ENCODE results near the gene DGCR8.
"Not testable (repeated sequence)": the region's sequence is repeated elsewhere in the genome, so short reads cannot be mapped to it uniquely, and the experiment has no call there.

The DGCR8 gene

DNA sequence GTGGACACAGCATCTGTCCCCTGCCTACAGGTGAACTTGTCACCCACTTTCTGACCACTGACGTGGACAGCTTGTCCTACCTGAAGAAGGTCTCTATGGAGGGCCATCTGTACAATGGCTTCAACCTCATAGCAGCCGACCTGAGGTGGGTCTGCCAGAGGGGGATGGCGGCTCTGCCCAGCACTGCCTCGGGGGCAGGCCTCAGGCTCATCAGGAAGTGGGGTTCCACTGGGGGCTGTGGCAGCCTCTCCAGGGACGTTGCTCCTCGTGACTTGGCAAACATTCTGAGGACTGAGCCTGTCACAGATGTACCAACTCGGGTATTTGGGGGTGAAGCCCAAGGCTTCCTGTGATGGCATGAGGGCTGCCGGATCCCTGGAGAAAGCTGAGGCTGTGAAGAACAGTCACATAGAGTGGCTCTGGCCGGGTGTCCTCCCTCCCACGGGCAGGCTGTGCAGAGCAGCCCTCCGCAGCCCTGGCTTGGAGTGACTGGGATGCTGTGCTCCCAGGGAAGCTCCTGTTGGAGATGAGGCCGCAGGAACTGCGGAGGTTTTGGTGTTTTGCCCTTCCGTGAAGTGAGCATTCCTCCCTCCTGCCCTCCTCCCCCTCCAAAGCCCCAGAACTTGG, 26.5 kb upstream of the DGCR8 start:
- no peak for DNase-seq

DNA sequence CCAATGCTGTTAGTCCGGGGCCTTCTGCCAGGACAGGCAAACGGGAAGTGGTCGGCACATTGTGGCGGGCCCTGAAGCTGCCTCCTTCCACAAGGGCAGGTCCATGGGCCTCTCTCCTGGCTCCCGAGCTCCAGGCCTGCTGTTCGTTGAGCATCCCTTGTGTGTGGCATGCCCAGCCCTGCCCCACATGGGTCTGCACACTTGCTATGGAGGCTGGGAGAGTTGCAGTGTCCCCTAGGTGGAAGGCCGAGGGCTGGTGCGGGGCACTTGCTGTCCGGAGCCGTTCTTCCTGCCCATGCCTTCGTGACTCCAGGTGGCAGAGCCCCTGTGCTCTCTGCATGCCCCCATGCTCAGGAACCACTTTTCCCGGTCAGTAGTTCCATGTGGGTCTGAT, 26.0 kb upstream of the DGCR8 start:
- no peak for DNase-seq

GRCh38 chr22:20054485-20054884, 25.6 kb upstream of the DGCR8 start:
- no peak for DNase-seq

GRCh38 chr22:20055144-20055543, 24.9 kb upstream of the DGCR8 start:
- DNase-seq = no peak

DNA sequence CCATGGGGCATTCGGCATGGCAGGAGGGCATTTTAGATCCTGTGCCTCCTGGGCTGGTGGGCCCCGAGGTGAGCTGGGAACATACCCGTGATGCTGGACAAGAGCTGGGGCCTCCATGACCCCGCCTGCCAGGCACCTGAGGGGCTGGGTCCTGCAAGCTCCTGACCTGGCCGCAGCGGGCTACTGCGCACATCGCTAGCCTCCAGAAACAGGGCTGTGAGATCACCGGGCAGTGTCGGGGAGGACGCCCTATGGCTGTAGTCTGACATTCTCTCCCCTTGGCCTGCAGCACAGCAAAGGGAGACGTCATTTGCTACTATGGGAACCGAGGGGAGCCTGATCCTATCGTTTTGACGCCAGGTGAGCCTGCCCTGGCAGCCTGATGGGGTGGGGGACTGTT, 24.4 kb upstream of the DGCR8 start:
- no peak for DNase-seq

DNA sequence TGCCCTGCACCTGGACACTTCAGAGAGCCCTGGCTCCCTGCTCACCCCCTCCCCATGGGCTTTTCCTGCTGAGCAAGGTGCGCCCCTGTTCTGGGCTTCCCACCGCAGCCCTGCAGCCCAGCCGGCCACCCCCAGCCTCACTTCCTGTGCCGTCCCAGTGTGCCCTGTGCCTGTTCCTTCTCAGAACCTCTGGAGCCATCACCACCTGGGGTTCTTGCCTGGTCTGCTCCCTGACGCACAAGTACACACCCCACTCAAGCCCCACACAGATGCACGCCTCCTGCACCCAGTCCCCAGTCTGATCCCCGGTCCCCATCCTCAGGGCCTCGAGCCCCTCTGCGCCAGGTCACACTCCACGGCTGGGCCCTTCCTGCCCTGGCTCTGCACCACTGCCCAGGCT, 23.9 kb upstream of the DGCR8 start:
- no peak for DNase-seq

DNA sequence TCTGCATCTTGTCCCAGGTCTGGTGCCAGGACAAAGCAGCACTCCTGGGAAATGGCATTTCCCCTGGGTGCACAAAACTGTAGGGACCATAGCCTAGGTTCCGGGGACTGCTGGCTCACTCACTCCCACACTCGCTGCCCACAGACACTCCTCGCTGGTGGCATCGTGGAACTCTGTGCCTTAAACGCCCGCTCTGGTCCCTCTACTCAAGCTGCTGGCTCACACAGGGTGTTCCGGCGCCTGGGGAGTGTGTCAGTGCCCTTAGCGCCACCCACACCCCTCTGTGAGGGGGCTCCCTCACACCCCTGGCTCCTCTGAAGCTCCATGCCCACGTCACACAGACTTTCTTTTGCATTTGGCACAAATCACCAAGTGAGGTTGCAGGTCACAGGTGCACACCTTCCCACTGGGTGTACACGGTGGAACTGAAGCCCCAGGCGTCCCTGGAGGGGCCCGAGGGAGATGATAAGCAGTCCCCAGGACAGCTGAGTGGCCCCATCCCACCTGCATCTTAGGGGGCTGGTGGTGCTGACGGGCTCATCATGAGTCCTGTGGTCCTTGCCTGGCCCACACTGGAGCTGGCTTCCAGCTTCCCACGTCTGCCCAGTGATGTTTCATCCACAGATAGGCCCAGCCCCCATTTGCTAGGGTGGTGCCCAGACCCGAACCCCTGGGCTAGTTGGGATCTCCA, 23.2 kb upstream of the DGCR8 start:
- DNase-seq = no peak

GRCh38 chr22:20057596-20058268, 22.3 kb upstream of the DGCR8 start:
- DNase-seq = no peak

- no peak for DNase-seq
Observed at GRCh38 chr22:20058989-20059770, 20.9 kb upstream of the DGCR8 start.

DNA sequence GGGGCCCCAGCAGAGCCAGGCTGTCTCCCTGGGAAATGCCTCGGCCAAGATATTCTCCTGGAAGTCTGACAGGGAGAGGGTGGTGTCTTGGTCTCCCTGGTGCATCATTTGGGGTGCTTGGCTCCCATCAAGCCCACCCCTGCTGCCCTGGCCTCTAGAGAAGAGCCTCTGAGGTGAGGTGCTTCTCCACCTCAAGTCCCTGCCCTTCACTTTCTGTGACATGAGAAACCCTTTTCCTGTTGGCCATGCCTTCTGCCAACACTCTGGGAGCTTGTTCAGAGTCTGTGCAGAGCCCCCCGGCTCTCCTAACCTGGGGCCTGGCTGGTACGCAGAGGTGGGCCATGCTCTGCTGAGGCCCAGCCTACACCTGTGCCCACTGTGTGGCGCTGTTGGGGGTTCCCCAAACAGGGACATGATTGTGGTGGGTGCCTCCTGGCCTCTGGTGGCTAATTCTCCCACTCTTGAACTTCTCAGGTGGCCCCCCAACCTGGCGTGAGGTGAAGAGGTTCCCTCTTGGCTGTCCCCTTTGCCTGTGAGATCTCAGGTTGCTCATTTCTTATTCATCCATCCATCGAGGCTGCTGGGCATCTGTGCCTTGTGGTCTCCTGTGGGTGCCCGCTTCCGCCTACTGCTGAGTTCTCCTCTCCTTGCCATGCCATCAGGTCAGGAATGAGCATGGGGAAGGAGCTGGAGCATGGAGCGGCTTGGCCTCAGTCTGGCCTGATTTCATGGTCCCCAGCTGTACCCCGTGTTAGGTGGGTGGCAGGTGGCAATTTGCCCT, 19.2 kb upstream of the DGCR8 start:
- DNase-seq = no peak

DNA sequence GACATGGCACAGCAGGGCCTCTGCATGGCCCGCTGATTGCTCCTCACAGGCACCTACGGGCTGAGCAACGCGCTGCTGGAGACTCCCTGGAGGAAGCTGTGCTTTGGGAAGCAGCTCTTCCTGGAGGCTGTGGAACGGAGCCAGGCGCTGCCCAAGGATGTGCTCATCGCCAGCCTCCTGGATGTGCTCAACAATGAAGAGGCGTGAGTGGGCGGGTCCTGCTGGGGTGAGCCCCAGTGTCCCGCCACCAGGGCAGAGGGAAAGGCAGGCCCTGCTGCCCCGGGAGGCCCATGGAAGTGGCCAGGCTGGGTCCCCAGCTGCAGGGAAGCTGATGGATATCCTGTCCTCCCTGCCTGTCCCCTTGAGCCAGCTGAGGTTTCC, 18.6 kb upstream of the DGCR8 start:
- no peak for DNase-seq

DNA sequence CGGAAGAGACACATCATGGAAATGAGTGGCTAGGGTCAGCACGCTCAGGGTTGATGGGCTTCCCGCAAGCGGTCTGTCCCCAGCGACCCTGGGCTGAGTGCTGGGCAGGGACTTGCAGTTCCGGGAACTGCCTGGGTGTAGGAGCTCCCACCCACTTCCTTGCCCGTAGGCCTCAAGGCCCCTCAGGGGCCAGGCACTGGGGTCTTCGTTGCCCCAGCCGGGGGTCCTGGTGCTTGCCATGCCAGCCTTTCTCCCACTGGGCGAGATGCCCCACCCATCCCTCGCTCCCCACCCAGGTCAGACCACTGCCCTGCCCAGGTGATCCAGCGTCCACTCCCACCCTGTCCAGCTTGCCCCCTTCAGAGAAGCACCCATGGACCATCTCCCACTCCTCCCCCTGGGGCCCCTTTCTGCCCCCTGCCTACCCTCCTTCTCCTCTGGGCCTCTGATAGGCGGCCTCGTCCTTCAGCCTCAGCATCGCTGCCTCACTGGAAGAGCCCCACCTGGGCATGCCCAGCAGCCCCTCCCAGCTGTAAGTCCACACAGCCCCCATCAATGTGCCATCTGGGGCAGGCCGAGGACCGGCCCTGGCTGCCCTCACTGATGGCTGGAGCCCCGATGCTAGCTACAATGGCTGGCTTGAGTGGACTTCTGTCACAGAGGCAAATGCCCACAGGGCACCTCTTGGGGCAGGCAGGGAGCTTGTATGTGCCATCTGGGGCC, 17.8 kb upstream of the DGCR8 start:
- DNase-seq = no peak

- DNase-seq = no peak
Observed at GRCh38 chr22:20062766-20063083, 17.3 kb upstream of the DGCR8 start.

- DNase-seq = no peak
Observed at GRCh38 chr22:20063271-20064139, 16.5 kb upstream of the DGCR8 start.

DNA sequence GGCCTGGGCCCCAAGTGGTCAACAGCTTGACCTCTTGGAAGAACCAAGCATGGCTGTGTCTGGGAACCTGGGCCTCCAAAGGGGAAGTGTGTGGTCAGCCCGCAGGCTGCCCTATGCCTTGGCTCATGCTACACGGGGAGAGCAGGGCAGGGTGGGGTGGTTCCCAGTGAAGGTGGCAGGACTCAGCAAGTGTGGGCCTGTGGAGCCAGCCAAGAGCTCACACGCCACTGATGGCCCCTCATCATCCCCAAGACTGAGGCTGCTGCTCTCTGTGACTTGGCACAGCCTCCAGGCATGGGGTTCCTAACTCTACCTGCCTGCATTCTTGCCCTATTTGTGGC, 15.9 kb upstream of the DGCR8 start:
- no peak for DNase-seq

DNA sequence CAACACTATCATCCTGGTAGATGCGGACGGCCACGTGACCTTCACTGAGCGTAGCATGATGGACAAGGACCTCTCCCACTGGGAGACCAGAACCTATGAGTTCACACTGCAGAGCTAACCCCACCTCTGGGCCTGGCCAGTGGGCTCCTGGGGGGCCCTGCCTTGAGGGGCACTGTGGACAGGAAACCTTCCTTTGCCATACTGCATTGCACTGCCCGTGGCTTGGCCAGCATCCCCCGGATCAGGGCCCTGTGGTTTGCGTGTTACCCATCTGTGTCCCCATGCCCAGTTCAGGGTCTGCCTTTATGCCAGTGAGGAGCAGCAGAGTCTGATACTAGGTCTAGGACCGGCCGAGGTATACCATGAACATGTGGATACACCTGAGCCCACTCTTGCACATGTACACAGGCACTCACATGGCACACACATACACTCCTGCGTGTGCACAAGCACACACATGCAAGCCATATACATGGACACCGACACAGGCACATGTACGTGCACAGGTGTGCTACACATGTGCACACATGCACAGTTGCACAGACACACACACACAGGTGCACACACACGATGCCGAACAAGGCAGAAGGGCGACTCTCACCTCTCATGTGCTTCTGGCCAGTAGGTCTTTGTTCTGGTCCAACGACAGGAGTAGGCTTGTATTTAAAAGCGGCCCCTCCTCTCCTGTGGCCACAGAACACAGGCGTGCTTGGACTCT, 15.3 kb upstream of the DGCR8 start:
- no peak for DNase-seq

- no peak for DNase-seq
Observed at GRCh38 chr22:20065896-20066616, 14.0 kb upstream of the DGCR8 start.

DNA sequence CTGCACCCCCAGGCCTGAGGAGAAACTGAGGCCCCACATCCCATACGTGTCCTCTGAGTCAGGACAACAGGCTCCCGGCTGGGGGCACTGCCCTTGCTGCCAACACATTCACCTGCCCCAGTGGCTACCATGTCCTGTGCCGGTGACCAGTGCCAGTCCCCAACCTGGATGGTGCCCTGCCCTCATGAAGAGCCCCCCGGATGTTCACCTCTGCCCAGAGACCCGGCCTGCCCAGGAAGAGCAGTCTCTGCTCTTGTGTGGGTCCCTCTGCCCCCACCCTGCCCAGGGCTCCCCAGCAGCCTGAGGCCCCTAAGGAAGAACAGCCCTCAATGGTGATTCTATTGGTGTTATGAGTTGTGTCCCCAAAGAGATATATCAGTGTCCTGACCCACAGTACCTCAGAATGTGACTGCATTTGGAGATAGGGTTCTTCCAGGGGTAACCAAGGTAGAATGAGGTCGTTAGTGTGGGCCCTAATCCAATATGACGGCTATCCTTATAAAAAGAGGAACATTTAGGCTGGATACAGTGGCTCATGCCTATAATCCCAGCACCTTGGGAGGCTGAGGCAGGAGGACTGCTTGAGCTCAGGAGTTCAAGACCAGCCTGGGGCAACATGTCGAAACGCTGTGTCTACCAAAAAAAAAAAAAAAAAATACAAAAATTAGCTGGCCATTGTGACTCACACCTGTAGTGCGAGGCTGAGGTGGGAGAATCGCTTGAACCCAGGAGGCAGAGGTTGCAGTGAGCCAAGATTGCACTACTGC, 13.2 kb upstream of the DGCR8 start:
- DNase-seq = no peak

DNA sequence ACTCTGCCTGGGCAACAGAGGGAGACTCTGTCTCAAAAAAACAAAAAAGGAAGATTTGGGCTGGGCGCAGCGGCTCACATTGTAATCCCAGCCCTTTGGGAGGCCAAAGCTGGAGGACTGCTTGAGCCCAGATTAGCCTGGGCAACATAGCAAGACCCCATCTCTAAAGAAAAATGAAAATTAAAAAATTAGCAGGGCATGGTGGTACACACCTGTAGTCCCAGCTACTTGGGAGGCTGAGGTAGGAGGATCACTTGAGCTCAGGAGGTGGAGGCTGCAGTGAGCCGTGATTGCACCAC, 12.7 kb upstream of the DGCR8 start:
- DNase-seq = not testable (repeated sequence)
